Measurements from ENCODE around the gene DIAPH2.

Gene DIAPH2

GRCh38 chrX:96989830-96990571, 305.4 kb downstream of the DIAPH2 start:
- no peak for TF ChIP-seq CTCF (IDR thresholded peaks at IDR 0.05; ENCODE audit: low read depth, low read length, missing control alignments)
- in situ Hi-C loops (cut with HindIII; ENCODE audit: low pct_ligation_motif_present, low sequenced_read_pairs), result no loop called here
- Histone ChIP-seq H3K27ac (no peak overlapping the region), H3K27me3 (replicated peaks) (no peaks in the 10 kb centered on the region), H3K4me3 (ENCODE audit: low read depth, low read length) (no peak overlapping the region), H3K36me3 (replicated peaks) (no peaks in the 10 kb centered on the region)
- no peak for DNase-seq

- Histone ChIP-seq H3K4me3 (ENCODE audit: low read depth, low read length) (no peak overlapping the region), H3K36me3 (replicated peaks) (no peaks in the 10 kb centered on the region), H3K27me3 (replicated peaks) (no peaks in the 10 kb centered on the region), H3K27ac (no peak overlapping the region)
- no peak for TF ChIP-seq CTCF (IDR thresholded peaks at IDR 0.05; ENCODE audit: low read depth, low read length, missing control alignments)
- in situ Hi-C loops (cut with HindIII; ENCODE audit: low pct_ligation_motif_present, low sequenced_read_pairs), result no loop called here
- DNase-seq, result no peak
Observed at GRCh38 chrX:96994093-96994492, 309.5 kb downstream of the DIAPH2 start.

GRCh38 chrX:96997196-96997595, 312.6 kb downstream of the DIAPH2 start:
- no peak for DNase-seq
- no peaks in the 10 kb centered on the region for H3K36me3 ChIP-seq (replicated peaks)
- in situ Hi-C loops (cut with HindIII; ENCODE audit: low pct_ligation_motif_present, low sequenced_read_pairs), result no loop called here
- H3K4me3 ChIP-seq (ENCODE audit: low read depth, low read length), result no peak overlapping the region
- no peak for TF ChIP-seq CTCF (IDR thresholded peaks at IDR 0.05; ENCODE audit: low read depth, low read length, missing control alignments)
- no peak overlapping the region for H3K27ac ChIP-seq
- H3K27me3 ChIP-seq (replicated peaks), result no peaks in the 10 kb centered on the region

GRCh38 chrX:97000682-97001368, 316.2 kb downstream of the DIAPH2 start:
- no peaks in the 10 kb centered on the region for H3K27me3 ChIP-seq (replicated peaks)
- no peak overlapping the region for H3K4me3 ChIP-seq (ENCODE audit: low read depth, low read length)
- TF ChIP-seq CTCF (IDR thresholded peaks at IDR 0.05; ENCODE audit: low read depth, low read length, missing control alignments), result no peak
- DNase-seq, result no peak
- in situ Hi-C loops (cut with HindIII; ENCODE audit: low pct_ligation_motif_present, low sequenced_read_pairs), result no loop called here
- no peak overlapping the region for H3K27ac ChIP-seq
- H3K36me3 ChIP-seq (replicated peaks), result no peaks in the 10 kb centered on the region

GRCh38 chrX:97006167-97006566, 321.5 kb downstream of the DIAPH2 start:
- TF ChIP-seq CTCF (IDR thresholded peaks at IDR 0.05; ENCODE audit: low read depth, low read length, missing control alignments), result no peak
- no peaks in the 10 kb centered on the region for H3K36me3 ChIP-seq (replicated peaks)
- DNase-seq, result no peak
- in situ Hi-C loops (cut with HindIII; ENCODE audit: low pct_ligation_motif_present, low sequenced_read_pairs), result no loop called here
- H3K4me3 ChIP-seq (ENCODE audit: low read depth, low read length), result no peak overlapping the region
- no peaks in the 10 kb centered on the region for H3K27me3 ChIP-seq (replicated peaks)
- H3K27ac ChIP-seq, result no peak overlapping the region

Measured in brain microvascular endothelial cell (primary cell).